ENCODE measurements around the gene COQ10A. TPM values are rescaled to one million over a fixed set of nuclear protein-coding genes. Genes with fewer than 3 reads are reported as not detected.
"Not testable (repeated sequence)": the region's sequence is repeated elsewhere in the genome, so short reads cannot be mapped to it uniquely, and the experiment has no call there.

Gene COQ10A
- polyA plus RNA-seq, 1 experiment: 14.1 TPM

GRCh38 chr12:56274299-56274698 is 7.6 kb downstream of the COQ10A start:
- H3K36me3 ChIP-seq (ENCODE audit: control insufficient read depth, insufficient read depth, low read length): peaks cover 12% of the 10 kb centered on the region
- no peak for TF ChIP-seq CTCF (IDR thresholded peaks at IDR 0.05; ENCODE audit: insufficient read depth, low read depth, low read length)
- H3K4me3 ChIP-seq (ENCODE audit: low read depth, low read length): no peak overlapping the region
- ChIA-PET CTCF (interaction anchor here (0.8 kb wide), 1 partner anchor 52 kb away, joined by 3 read pairs; no protein-coding TSS in a partner anchor), POLR2A (no interaction called here)
- no peak for DNase-seq (ENCODE audit: low read depth)
- no peaks in the 10 kb centered on the region for H3K27me3 ChIP-seq (ENCODE audit: control insufficient read depth, insufficient read depth, low read length)

- ChIA-PET CTCF (interaction anchor here (1.0 to 1.1 kb wide), 3 partner anchors 8 to 89 kb away, joined by 3 read pairs; partner anchors contain the start of gene SMARCC2), POLR2A (no interaction called here)
- Histone ChIP-seq H3K36me3 (ENCODE audit: control insufficient read depth, insufficient read depth, low read length) (peaks cover 12% of the 10 kb centered on the region), H3K4me3 (ENCODE audit: low read depth, low read length) (no peak overlapping the region), H3K27me3 (ENCODE audit: control insufficient read depth, insufficient read depth, low read length) (no peaks in the 10 kb centered on the region)
- DNase-seq (ENCODE audit: low read depth): no peak
- no peak for TF ChIP-seq CTCF (IDR thresholded peaks at IDR 0.05; ENCODE audit: insufficient read depth, low read depth, low read length)
Measured at GRCh38 chr12:56278905-56279304, 12.2 kb downstream of the COQ10A start.

GRCh38 chr12:56280849-56281248 is 14.1 kb downstream of the COQ10A start:
- ChIA-PET CTCF (interaction anchor here (1.0 kb wide), 1 partner anchor 22 kb away, joined by 3 read pairs; no protein-coding TSS in a partner anchor), POLR2A (no interaction called here)
- Histone ChIP-seq H3K27me3 (ENCODE audit: control insufficient read depth, insufficient read depth, low read length) (no peaks in the 10 kb centered on the region), H3K36me3 (ENCODE audit: control insufficient read depth, insufficient read depth, low read length) (peaks cover 9% of the 10 kb centered on the region), H3K4me3 (ENCODE audit: low read depth, low read length) (no peak overlapping the region)
- no peak for DNase-seq (ENCODE audit: low read depth)
- TF ChIP-seq CTCF (IDR thresholded peaks at IDR 0.05; ENCODE audit: insufficient read depth, low read depth, low read length): no peak

- CTCF ChIA-PET: no interaction called here
- Histone ChIP-seq H3K4me3 (ENCODE audit: low read depth, low read length) (no peak overlapping the region), H3K36me3 (ENCODE audit: control insufficient read depth, insufficient read depth, low read length) (peaks cover 11% of the 10 kb centered on the region), H3K27me3 (ENCODE audit: control insufficient read depth, insufficient read depth, low read length) (no peaks in the 10 kb centered on the region)
- no peak for TF ChIP-seq CTCF (IDR thresholded peaks at IDR 0.05; ENCODE audit: insufficient read depth, low read depth, low read length)
- POLR2A ChIA-PET: no interaction called here
- DNase-seq (ENCODE audit: low read depth): no peak
Measured at GRCh38 chr12:56282030-56282429, 15.3 kb downstream of the COQ10A start.

DNA sequence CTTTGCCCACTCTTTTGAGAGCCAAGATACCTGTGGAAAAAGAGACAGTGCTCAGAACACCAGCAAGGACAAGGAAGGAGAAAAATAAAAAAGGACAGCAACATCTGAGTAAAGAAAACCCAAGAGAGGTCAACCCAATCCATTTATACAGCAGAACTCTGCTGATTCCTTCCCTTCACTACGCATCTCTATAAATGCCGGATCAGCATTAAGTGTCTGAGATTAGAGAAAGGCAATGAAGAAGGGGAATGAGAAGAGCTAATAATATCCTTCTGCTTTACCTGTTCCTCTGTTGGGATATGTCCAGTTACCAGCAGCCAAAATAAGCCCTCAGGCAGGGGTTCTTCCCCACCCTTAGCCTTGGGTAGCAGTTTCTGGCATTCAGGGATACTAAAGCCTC is 15.8 kb downstream of the COQ10A start:
- H3K27me3 ChIP-seq (ENCODE audit: control insufficient read depth, insufficient read depth, low read length): no peaks in the 10 kb centered on the region
- POLR2A ChIA-PET: no interaction called here
- H3K4me3 ChIP-seq (ENCODE audit: low read depth, low read length): no peak overlapping the region
- CTCF ChIA-PET: no interaction called here
- no peak for DNase-seq (ENCODE audit: low read depth)
- TF ChIP-seq CTCF (IDR thresholded peaks at IDR 0.05; ENCODE audit: insufficient read depth, low read depth, low read length): no peak
- peaks cover 11% of the 10 kb centered on the region for H3K36me3 ChIP-seq (ENCODE audit: control insufficient read depth, insufficient read depth, low read length)

- DNase-seq (ENCODE audit: low read depth); POLR2A ChIA-PET; H3K27me3 ChIP-seq (ENCODE audit: control insufficient read depth, insufficient read depth, low read length); H3K4me3 ChIP-seq (ENCODE audit: low read depth, low read length): not testable (repeated sequence)
- peaks cover 10% of the 10 kb centered on the region for H3K36me3 ChIP-seq (ENCODE audit: control insufficient read depth, insufficient read depth, low read length)
- CTCF ChIA-PET: interaction anchor here (0.6 to 0.9 kb wide), 4 partner anchors 9 to 312 kb away, joined by 3 read pairs; partner anchors contain the start of gene ANKRD52
Measured at GRCh38 chr12:56284263-56284662, 17.5 kb downstream of the COQ10A start.
